HFFc6 (cell line): ENCODE data around the gene DPY19L1. TPM values are rescaled to one million over a fixed set of nuclear protein-coding genes. Genes with fewer than 3 reads are reported as not detected.
"Not testable (repeated sequence)": the region's sequence is repeated elsewhere in the genome, so short reads cannot be mapped to it uniquely, and the experiment has no call there.

Experiments
- DNase-seq: peaks from one replicate; pipeline ENCODE4 v3.0.0-alpha.2; 2018
- H3K27ac Mint-ChIP-seq: 2 replicates; pipeline ENCODE4 v1.8.0; 2020; ENCODE audit warnings: mild to moderate bottlenecking, mixed read lengths
- H3K27me3 Mint-ChIP-seq: 2 replicates; pipeline ENCODE4 v1.8.0; 2021; ENCODE audit warnings: mild to moderate bottlenecking, moderate library complexity, mixed read lengths; ENCODE audit not compliant: insufficient read depth
- H3K36me3 Mint-ChIP-seq: 2 replicates; pipeline ENCODE4 v1.8.0; 2021; ENCODE audit warnings: low read depth, mixed read lengths
- H3K4me1 Mint-ChIP-seq: 2 replicates; pipeline ENCODE4 v1.8.0; 2020; ENCODE audit warnings: low read depth, mixed read lengths
- H3K4me3 Mint-ChIP-seq: 2 replicates; pipeline ENCODE4 v1.8.0; 2020; ENCODE audit warnings: mild to moderate bottlenecking, moderate library complexity, mixed read lengths
- H3K9me3 Mint-ChIP-seq: 2 replicates; pipeline ENCODE4 v1.8.0; 2020; ENCODE audit warnings: mild to moderate bottlenecking, mixed read lengths
- total RNA-seq, 6 experiments: library from RNA; stranded (reverse); fragmentation: NEBNext Ultra II Directional; extraction: Animal tissue kit (Norgen Biotek cat#: 25700); gene quantifications; 2 replicates in 1 of 6; 3 replicates in 5 of 6; pipeline ENCODE4 v1.2.3, GENCODE V29; 2021
- TF ChIP-seq, protein P1 (sequence below): fragments of 200-600 bp; sonication (generic); IDR thresholded peaks from 2 replicates; pipeline ENCODE4 v1.5.0; 2021; ENCODE audit warnings: antibody characterized with exemption, mild to moderate bottlenecking

Gene DPY19L1
- total RNA-seq, 6 experiments from 2014 or later = 23.7 to 33.4 (median 30.2) TPM

DNA sequence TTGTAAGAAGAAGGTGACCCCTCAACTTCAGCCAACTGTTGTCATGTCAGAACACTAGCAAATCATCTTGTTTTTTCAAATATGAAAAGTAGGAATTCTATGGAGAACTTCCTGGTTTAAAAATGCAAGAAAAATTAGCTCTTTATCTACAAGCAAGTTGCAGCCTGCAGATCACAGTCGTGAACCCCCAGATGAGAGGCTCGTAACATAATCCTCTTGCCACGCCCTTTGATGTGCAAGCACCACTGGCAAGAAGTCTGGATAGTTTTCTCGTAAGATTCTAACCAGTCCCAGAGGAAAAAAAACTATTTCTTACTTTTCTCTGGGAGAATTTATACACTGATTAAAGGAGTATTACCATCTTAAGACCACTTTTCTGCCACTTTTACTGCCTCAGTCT is 132.3 kb downstream of the DPY19L1 start:
- no peak overlapping the region for H3K27ac Mint-ChIP-seq
- no peaks in the 10 kb centered on the region; the same call in 1 of the 2 replicates for H3K9me3 Mint-ChIP-seq
- no peak for DNase-seq
- no peak overlapping the region for H3K4me3 Mint-ChIP-seq
- H3K27me3 Mint-ChIP-seq = peaks cover 10% of the 10 kb centered on the region
- TF ChIP-seq, protein P1, sequence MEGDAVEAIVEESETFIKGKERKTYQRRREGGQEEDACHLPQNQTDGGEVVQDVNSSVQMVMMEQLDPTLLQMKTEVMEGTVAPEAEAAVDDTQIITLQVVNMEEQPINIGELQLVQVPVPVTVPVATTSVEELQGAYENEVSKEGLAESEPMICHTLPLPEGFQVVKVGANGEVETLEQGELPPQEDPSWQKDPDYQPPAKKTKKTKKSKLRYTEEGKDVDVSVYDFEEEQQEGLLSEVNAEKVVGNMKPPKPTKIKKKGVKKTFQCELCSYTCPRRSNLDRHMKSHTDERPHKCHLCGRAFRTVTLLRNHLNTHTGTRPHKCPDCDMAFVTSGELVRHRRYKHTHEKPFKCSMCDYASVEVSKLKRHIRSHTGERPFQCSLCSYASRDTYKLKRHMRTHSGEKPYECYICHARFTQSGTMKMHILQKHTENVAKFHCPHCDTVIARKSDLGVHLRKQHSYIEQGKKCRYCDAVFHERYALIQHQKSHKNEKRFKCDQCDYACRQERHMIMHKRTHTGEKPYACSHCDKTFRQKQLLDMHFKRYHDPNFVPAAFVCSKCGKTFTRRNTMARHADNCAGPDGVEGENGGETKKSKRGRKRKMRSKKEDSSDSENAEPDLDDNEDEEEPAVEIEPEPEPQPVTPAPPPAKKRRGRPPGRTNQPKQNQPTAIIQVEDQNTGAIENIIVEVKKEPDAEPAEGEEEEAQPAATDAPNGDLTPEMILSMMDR = no peak
- H3K36me3 Mint-ChIP-seq = no peaks in the 10 kb centered on the region
- no peaks in the 10 kb centered on the region for H3K4me1 Mint-ChIP-seq

DNA sequence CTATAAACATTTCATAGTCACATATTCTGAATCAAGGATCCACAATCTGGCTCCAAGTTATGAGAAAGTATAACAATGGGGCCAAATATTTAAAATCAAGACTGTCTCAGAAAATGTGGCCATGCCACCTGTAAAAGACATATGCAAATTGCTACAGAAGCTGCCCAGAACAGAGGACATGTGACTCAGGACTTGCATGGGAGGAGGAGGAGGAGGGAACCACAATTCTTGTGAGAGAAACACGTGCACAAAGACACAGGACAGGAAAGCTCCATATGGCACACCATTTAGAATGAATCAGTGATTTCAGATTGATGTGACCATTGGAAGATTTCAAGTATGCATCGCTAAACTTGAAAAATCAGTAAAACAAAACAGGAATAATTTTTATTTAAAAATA is 133.4 kb downstream of the DPY19L1 start:
- DNase-seq, H3K9me3 Mint-ChIP-seq, H3K27me3 Mint-ChIP-seq, H3K4me3 Mint-ChIP-seq, H3K27ac Mint-ChIP-seq, H3K36me3 Mint-ChIP-seq, H3K4me1 Mint-ChIP-seq: not testable (repeated sequence)

DNA sequence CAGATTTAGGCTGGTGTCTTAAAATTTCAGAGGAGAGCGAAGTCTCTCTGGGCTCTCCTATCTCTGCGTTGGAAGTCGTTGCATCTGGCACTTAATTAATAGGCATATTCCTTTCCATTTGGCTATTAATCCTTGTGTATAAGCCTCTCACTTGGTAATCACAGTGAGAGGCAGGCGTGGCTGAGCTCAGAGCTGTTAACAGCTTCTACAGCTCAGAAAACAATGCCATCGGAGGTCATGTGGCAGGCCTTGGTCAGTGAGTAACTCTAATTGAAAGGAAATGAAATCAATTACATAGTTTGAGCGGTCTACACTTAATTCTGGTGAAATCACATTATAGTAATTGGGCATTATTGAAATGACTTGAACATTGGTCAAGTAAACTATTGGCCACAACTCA is 135.1 kb downstream of the DPY19L1 start:
- Mint-ChIP-seq H3K9me3 (no peaks in the 10 kb centered on the region; the same call in none of the 2 replicates), H3K4me1 (no peaks in the 10 kb centered on the region), H3K36me3 (no peaks in the 10 kb centered on the region; the same call in 1 of the 2 replicates), H3K27me3 (peaks cover 13% of the 10 kb centered on the region), H3K27ac (no peak overlapping the region), H3K4me3 (no peak overlapping the region)
- TF ChIP-seq, protein P1 = no peak
- DNase-seq = no peak

DNA sequence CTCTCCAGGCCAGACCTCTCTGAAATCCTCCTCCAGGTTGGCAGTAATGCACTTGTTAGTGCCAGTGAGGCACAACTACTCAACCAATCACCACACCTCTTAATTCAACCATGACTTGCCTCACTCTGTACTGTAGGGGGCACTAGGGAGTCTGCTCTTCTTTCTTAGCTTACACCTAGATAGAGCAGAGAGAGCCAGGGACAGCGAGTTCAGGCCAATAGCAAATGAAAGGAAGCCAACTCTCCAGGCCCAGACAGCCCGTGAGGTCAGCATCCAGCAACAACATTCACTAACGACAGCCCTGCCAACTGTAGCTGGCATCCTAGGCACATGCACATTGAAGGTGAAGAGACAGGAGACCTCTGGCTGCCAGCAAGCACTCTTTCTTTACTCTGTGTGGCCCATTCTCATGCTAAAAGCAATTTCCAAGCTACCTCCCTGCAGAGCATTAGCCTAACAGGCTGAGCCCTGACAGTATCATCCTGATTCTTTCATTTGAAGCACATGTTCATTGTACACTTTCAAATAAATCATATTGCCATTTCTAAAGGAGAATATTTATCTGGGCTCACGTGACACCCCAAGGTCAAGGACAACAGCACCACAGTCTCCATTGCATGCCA is 136.3 kb downstream of the DPY19L1 start:
- Mint-ChIP-seq H3K4me3 (no peak overlapping the region), H3K36me3 (peaks cover 6% of the 10 kb centered on the region), H3K4me1 (no peaks in the 10 kb centered on the region), H3K27me3 (peaks cover 11% of the 10 kb centered on the region), H3K27ac (no peak overlapping the region), H3K9me3 (peaks cover 6% of the 10 kb centered on the region)
- TF ChIP-seq, protein P1 = no peak
- DNase-seq = no peak

DNA sequence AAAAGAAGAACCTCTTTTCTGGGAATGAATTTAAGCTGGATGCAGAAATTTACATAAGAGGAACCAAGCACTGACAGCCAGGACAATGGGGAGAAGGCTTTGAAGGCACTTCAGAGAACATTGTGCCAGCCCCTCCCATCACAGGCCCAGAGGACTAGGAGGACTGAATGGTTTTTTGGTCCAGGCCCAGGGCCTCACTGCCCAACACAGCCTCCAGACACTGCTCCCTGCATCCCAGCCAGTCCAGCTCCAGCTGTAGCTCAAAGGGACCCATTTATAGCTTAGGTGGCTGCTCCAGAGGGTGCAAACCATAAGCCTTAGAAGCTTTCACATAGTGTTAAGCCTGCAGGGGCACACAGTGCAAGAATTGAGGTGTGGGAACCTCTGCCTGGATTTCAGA is 142.1 kb downstream of the DPY19L1 start:
- H3K27me3 Mint-ChIP-seq = peaks cover 7% of the 10 kb centered on the region

DNA sequence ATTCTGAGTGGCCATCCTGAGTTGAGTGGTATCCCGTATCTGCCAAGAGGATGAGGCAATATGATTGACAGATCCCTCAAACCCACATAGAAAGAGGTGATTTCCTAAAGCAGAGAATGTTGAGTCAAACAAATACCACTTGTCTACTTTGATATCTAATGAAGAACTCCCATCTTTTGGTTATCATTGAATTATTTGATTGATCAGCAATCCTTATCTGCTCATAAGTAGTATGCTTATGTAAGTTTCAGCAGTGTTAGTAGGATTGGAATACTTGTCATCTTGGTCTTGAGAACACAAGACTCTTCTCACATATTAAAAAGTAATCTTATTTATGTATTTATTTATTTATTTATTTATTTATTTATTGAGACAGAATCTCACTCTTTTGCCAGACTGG is 147.3 kb downstream of the DPY19L1 start:
- H3K4me3 Mint-ChIP-seq = no peak overlapping the region
- H3K9me3 Mint-ChIP-seq = peaks cover 13% of the 10 kb centered on the region
- H3K4me1 Mint-ChIP-seq = peaks cover 20% of the 10 kb centered on the region
- no peak overlapping the region for H3K27ac Mint-ChIP-seq
- TF ChIP-seq, protein P1 = no peak
- peaks cover 13% of the 10 kb centered on the region for H3K36me3 Mint-ChIP-seq
- H3K27me3 Mint-ChIP-seq = peaks cover 15% of the 10 kb centered on the region
- DNase-seq = no peak

More for the DNA sequence above, 142.1 kb downstream of the DPY19L1 start:
- no peak overlapping the region for H3K27ac Mint-ChIP-seq
- peaks cover 24% of the 10 kb centered on the region for H3K36me3 Mint-ChIP-seq
- no peak for DNase-seq
- TF ChIP-seq, protein P1 = no peak
- peaks cover 29% of the 10 kb centered on the region for H3K9me3 Mint-ChIP-seq
- no peak overlapping the region for H3K4me3 Mint-ChIP-seq
- H3K4me1 Mint-ChIP-seq = peaks cover 20% of the 10 kb centered on the region
